Measurements from ENCODE around the gene TRIL. TPM values are rescaled to one million over a fixed set of nuclear protein-coding genes. Genes with fewer than 3 reads are reported as not detected.

The TRIL gene
- polyA plus RNA-seq, 12 donors = 23.0 to 44.7 (median 32.8) TPM; not detected in 1

Other genes starting within 250 kb of the TRIL start
- gene CPVL, start 188.2 kb upstream of the TRIL start, polyA plus RNA-seq (ENCODE audit: insufficient read length in 12 of 12) = 10 to 100 TPM in 11 of 12 donors, not detected in 1; 17.0 to 53.2 (median 28.4) TPM
- gene CHN2, start 236.4 kb upstream of the TRIL start, polyA plus RNA-seq (ENCODE audit: insufficient read length in 12 of 12) = 10 to 100 TPM in 10 of 12 donors, 1 to 10 TPM in 1, not detected in 1; 10.0 to 19.2 (median 14.4) TPM

Data from muscle of arm (tissue), 12 donors.